ENCODE measurements around the gene ZAR1L.

DNA sequence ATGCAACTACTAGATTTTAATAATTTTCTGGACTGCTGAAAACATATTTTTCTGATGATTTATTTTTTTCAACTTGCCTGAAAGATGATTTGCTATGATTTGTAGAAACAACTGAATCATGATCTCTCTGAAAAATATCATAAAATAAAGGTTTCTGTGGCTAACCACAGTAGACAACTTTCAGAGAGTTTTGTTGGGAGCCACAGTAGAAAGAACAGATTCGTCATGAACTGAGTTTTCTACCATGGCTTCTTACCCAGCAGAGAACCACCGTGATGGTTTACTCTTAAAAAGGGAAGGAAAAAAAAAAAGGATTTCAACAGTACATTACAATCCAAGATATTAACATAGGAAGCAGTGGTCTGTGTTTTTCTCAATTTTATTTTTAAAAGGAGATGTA is 18.0 kb downstream of the ZAR1L start:
- TF ChIP-seq, protein P1, sequence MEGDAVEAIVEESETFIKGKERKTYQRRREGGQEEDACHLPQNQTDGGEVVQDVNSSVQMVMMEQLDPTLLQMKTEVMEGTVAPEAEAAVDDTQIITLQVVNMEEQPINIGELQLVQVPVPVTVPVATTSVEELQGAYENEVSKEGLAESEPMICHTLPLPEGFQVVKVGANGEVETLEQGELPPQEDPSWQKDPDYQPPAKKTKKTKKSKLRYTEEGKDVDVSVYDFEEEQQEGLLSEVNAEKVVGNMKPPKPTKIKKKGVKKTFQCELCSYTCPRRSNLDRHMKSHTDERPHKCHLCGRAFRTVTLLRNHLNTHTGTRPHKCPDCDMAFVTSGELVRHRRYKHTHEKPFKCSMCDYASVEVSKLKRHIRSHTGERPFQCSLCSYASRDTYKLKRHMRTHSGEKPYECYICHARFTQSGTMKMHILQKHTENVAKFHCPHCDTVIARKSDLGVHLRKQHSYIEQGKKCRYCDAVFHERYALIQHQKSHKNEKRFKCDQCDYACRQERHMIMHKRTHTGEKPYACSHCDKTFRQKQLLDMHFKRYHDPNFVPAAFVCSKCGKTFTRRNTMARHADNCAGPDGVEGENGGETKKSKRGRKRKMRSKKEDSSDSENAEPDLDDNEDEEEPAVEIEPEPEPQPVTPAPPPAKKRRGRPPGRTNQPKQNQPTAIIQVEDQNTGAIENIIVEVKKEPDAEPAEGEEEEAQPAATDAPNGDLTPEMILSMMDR (IDR thresholded peaks at IDR 0.05): no peak
- TF ChIP-seq POLR2A (IDR thresholded peaks at IDR 0.05): no peak

All from ovary (tissue), 3 donors.